BJ (cell line): ENCODE results near the gene HSPB7. TPM values are rescaled to one million over a fixed set of nuclear protein-coding genes. Genes with fewer than 3 reads are reported as not detected.

Experiments used
- CTCF ChIA-PET: fragments of 350-600 bp; formaldehyde crosslinking; extraction: SDS; loops from one replicate; lab custom pipeline; 2021; ENCODE audit warnings: antibody characterized with exemption, inconsistent platforms; lab: Yijun Ruan, JAX
- POLR2A ChIA-PET: fragments of 300-600 bp; sonication (Branson Sonifier 250); formaldehyde crosslinking; extraction: SDS; loops from one replicate; lab custom pipeline; 2021; ENCODE audit warnings: antibody characterized with exemption; lab: Charles Lee
- DNase-seq: peaks from one replicate; pipeline ENCODE4 v3.0.0-alpha.2; 2011; ENCODE audit warnings: low read depth
- H3K27me3 ChIP-seq: 2 replicates; pipeline ENCODE4 v1.6.0; 2011; ENCODE audit warnings: low read length; ENCODE audit not compliant: control insufficient read depth, insufficient read depth
- H3K36me3 ChIP-seq: 2 replicates; pipeline ENCODE4 v1.5.1; 2011; ENCODE audit warnings: low read length; ENCODE audit not compliant: control insufficient read depth, insufficient read depth
- H3K4me3 ChIP-seq: 2 replicates; pipeline ENCODE4 v1.5.1; 2011; ENCODE audit warnings: low read depth, mild to moderate bottlenecking, control low read depth, low read length
- polyA plus RNA-seq: library from polyadenylated mRNA; depleted of rRNA; stranded (reverse); fragments of >200 nt; gene quantifications from 2 replicates; pipeline ENCODE4 v1.2.3, GENCODE V29; 2011
- TF ChIP-seq, protein P1 (sequence below): IDR thresholded peaks from 2 replicates; pipeline ENCODE4 v1.5.1; 2011; ENCODE audit warnings: low read depth, mild to moderate bottlenecking, control low read depth, inconsistent platforms, low read length, moderate library complexity; ENCODE audit not compliant: insufficient read depth

The HSPB7 gene
- polyA plus RNA-seq, 1 experiment = 66.6 TPM

DNA sequence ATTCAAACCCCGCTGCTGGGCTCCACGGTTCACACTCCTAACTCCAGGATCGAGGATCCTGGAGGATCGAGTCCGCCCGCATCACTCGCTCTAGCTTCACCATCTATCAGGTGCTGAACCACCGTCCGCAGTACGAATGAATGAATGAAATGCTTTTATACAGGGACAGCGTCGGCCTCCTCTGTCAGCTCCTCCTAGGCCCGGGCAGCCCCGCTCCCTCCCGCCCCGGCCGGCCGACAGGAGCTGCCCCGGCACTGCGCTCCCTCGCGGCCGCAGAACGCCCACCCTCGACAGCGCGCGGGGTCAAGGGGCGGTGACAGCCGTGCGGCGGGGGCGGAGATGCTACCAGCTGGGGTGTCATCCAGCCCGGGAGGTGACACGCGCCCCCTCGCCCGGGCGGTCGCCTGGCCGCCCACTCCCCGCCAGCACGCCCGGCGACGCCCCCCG, 42.5 kb downstream of the HSPB7 start:
- ChIA-PET CTCF (interaction anchor here (1.0 to 2.6 kb wide), 8 partner anchors 9 to 183 kb away, joined by 3 to 11 read pairs (median 4); no protein-coding TSS in a partner anchor), POLR2A (no interaction called here)
- no peak for DNase-seq
- H3K27me3 ChIP-seq = no peaks in the 10 kb centered on the region
- H3K4me3 ChIP-seq = peak overlapping the region; percentile 91
- H3K36me3 ChIP-seq = peaks cover 8% of the 10 kb centered on the region
- TF ChIP-seq, protein P1, sequence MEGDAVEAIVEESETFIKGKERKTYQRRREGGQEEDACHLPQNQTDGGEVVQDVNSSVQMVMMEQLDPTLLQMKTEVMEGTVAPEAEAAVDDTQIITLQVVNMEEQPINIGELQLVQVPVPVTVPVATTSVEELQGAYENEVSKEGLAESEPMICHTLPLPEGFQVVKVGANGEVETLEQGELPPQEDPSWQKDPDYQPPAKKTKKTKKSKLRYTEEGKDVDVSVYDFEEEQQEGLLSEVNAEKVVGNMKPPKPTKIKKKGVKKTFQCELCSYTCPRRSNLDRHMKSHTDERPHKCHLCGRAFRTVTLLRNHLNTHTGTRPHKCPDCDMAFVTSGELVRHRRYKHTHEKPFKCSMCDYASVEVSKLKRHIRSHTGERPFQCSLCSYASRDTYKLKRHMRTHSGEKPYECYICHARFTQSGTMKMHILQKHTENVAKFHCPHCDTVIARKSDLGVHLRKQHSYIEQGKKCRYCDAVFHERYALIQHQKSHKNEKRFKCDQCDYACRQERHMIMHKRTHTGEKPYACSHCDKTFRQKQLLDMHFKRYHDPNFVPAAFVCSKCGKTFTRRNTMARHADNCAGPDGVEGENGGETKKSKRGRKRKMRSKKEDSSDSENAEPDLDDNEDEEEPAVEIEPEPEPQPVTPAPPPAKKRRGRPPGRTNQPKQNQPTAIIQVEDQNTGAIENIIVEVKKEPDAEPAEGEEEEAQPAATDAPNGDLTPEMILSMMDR = no peak; the same call in 1 of the 2 replicates

DNA sequence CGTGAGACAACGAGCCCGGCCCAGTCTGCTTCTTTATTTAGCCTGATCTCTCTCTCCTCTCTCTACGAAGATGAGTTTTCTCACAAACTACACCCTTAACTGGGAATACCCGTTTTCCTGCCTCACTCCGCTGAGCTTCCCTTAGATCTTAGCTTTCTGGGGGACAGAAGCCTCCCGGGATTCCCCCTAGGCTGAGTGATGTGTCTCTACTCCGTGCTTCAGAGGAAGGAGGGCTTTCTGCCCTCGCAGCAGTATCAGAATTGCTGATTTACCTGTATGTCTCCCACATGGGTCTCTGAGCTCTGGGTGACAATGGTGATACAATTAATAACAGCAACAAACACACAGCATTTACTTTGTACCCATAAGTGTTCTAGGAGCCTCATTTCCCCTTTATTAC, 43.0 kb downstream of the HSPB7 start:
- peak overlapping the region; percentile 91 for H3K4me3 ChIP-seq
- H3K27me3 ChIP-seq = no peaks in the 10 kb centered on the region
- ChIA-PET CTCF (interaction anchor here (0.7 to 2.6 kb wide), 6 partner anchors 8 to 183 kb away, joined by 3 to 11 read pairs (median 6); no protein-coding TSS in a partner anchor), POLR2A (no interaction called here)
- peaks cover 8% of the 10 kb centered on the region for H3K36me3 ChIP-seq
- no peak for DNase-seq
- TF ChIP-seq, protein P1 = no peak

DNA sequence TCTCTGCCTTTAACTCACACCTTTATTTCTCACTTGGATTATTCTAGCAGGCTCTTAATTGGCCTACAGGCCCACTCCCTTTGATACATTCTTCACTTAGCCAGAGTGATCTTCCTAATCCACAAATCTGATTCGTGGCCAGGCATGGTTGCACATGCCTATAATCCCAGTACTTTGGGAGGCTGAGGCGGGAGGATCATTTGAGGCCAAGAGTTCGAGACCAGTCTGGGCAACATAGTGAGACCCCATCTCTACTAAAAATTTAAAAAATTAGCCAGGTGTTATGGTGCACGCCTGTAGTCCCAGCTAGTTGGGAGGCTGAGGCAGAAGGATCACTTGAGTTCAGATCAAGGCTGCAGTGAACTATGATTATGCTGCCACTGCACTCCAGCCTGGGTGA, 44.1 kb downstream of the HSPB7 start:
- ChIA-PET POLR2A (interaction anchor here (0.6 kb wide), 2 partner anchors 16 to 370 kb away, joined by 3 to 6 read pairs; no protein-coding TSS in a partner anchor), CTCF (no interaction called here)
- Histone ChIP-seq H3K36me3 (peaks cover 10% of the 10 kb centered on the region), H3K4me3 (no peak overlapping the region), H3K27me3 (no peaks in the 10 kb centered on the region)
- DNase-seq = no peak
- TF ChIP-seq, protein P1 = no peak

DNA sequence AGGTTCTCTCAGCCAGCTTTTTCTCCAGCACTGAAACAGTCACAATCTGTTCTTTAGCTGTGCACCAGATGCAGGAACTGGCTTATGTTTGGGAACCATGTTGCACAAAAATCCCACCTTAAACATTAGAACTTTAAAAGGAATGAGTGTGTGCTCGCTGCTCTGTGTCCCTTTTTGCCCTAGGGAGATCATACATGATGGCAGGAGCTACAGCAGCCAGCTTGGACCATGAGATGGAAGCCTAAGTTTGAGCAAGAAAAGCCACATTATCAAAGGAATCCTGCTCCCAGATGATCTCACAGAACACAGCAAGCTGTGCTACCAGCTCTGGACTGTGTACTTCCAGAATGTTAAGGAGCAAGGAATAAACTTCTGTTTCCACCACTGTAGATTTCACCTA, 45.4 kb downstream of the HSPB7 start:
- Histone ChIP-seq H3K27me3 (no peaks in the 10 kb centered on the region), H3K4me3 (no peak overlapping the region), H3K36me3 (peaks cover 10% of the 10 kb centered on the region)
- DNase-seq = no peak
- TF ChIP-seq, protein P1 = no peak
- ChIA-PET POLR2A (interaction anchor here (0.6 kb wide), 1 partner anchor 12 kb away, joined by 3 read pairs; no protein-coding TSS in a partner anchor), CTCF (interaction anchor here (0.9 to 1.6 kb wide), 2 partner anchors 22 to 36 kb away, joined by 4 to 6 read pairs; no protein-coding TSS in a partner anchor)

DNA sequence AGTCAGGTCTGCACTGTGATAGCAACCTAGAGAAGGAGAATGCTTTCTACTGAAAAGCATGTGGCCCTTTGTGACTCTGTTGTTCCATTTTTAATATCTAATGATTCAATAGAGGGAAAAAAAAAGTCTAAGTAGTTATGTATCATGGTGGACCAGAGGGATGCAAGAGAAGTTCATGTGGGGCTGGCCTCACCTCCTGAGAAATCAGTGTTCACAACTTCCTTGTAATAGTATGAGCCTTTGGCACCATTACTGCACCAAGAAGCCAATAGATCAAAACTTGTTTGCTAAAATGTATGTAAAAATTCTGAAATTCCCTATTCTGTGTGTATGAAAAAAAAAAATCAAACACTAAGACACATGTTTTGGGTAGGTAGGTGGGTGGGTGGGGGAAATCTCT, 46.9 kb downstream of the HSPB7 start:
- POLR2A ChIA-PET = no interaction called here
- no peak overlapping the region for H3K4me3 ChIP-seq
- CTCF ChIA-PET = no interaction called here
- H3K36me3 ChIP-seq = peaks cover 10% of the 10 kb centered on the region
- TF ChIP-seq, protein P1 = no peak
- no peak for DNase-seq
- no peaks in the 10 kb centered on the region for H3K27me3 ChIP-seq
